ENCODE measurements around the gene RGS14. TPM values are rescaled to one million over a fixed set of nuclear protein-coding genes. Genes with fewer than 3 reads are reported as not detected.
"Not testable (repeated sequence)": the region's sequence is repeated elsewhere in the genome, so short reads cannot be mapped to it uniquely, and the experiment has no call there.

Gene RGS14
- total RNA-seq, 1 donor from 2014 or later, result 6.2 TPM

DNA sequence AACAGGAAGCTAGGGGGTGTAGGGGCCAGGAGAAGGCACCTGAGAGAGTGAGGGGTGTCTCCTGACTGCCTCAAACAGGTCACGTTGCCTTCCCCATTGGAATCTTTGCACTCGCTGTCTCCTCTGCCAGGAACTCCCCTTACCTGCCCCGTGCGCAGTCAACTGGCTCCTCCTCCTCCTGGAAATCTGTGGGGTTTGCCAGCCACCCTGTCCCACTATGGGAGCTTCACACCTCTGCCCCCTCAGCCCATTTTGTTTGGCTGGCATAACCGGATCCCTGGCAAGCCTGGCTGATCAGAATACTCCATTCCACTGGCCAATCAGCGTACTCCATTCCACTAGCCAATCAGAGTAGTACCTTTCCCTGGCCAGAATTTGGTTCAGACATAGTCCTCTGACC lies 16.1 kb downstream of the RGS14 start:
- no peaks in the 10 kb centered on the region for H3K9me3 Mint-ChIP-seq (ENCODE audit: unreplicated experiment)
- no peak for DNase-seq (ENCODE audit: extremely low spot score, unreplicated experiment)
- H3K4me3 Mint-ChIP-seq (ENCODE audit: unreplicated experiment), result no peak overlapping the region
- no peak overlapping the region for H3K27ac Mint-ChIP-seq (ENCODE audit: unreplicated experiment)
- TF ChIP-seq, protein P1, sequence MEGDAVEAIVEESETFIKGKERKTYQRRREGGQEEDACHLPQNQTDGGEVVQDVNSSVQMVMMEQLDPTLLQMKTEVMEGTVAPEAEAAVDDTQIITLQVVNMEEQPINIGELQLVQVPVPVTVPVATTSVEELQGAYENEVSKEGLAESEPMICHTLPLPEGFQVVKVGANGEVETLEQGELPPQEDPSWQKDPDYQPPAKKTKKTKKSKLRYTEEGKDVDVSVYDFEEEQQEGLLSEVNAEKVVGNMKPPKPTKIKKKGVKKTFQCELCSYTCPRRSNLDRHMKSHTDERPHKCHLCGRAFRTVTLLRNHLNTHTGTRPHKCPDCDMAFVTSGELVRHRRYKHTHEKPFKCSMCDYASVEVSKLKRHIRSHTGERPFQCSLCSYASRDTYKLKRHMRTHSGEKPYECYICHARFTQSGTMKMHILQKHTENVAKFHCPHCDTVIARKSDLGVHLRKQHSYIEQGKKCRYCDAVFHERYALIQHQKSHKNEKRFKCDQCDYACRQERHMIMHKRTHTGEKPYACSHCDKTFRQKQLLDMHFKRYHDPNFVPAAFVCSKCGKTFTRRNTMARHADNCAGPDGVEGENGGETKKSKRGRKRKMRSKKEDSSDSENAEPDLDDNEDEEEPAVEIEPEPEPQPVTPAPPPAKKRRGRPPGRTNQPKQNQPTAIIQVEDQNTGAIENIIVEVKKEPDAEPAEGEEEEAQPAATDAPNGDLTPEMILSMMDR (IDR thresholded peaks at IDR 0.05), result no peak
- H3K4me1 Mint-ChIP-seq (ENCODE audit: unreplicated experiment), result peaks cover 6% of the 10 kb centered on the region
- no peaks in the 10 kb centered on the region for H3K36me3 Mint-ChIP-seq (ENCODE audit: unreplicated experiment)
- H3K27me3 Mint-ChIP-seq (ENCODE audit: unreplicated experiment), result no peaks in the 10 kb centered on the region

DNA sequence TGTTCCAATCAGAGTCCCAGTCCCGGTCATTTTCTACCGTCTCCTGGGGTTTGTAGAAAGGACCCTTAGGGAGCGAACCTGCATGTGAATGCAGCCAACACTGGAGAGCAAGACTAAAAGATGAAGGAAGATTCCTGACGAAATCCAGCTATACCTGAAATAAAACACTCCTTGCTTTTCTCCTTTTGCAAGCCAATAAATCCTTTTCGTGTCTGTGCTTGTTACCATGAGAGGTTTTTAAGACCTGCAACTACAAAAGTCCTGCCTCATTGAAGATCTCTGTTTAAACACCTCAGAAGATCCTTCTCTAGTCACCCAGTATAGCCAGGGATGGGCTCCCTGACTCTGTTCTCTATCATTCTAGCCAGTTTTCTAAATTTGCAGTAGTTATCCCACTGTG lies 16.5 kb downstream of the RGS14 start:
- Mint-ChIP-seq H3K27me3 (ENCODE audit: unreplicated experiment) (no peaks in the 10 kb centered on the region), H3K4me1 (ENCODE audit: unreplicated experiment) (peaks cover 6% of the 10 kb centered on the region), H3K4me3 (ENCODE audit: unreplicated experiment) (no peak overlapping the region), H3K9me3 (ENCODE audit: unreplicated experiment) (no peaks in the 10 kb centered on the region), H3K36me3 (ENCODE audit: unreplicated experiment) (no peaks in the 10 kb centered on the region), H3K27ac (ENCODE audit: unreplicated experiment) (no peak overlapping the region)
- TF ChIP-seq, protein P1 (IDR thresholded peaks at IDR 0.05), result no peak
- DNase-seq (ENCODE audit: extremely low spot score, unreplicated experiment), result no peak

DNA sequence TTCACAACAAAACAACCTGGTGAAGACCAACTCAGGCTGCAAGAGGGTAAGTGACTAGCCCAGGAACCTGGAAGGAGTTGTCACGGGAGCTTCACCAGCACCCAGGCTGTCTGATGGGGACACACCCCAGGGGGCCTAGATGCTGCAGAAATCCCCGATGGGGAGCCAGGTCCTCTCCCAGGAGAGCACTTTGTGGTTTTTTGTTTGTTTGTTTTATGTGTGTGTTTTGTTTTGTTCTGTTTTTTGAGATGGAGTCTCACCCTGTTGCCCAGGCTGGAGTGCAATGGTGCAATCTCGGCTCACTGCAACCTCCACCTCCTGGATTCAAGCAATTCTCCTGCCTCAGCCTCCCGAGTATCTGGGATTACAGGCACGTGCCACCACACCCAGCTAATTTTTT lies 17.8 kb downstream of the RGS14 start:
- H3K36me3 Mint-ChIP-seq (ENCODE audit: unreplicated experiment); DNase-seq (ENCODE audit: extremely low spot score, unreplicated experiment); H3K27me3 Mint-ChIP-seq (ENCODE audit: unreplicated experiment); H3K4me3 Mint-ChIP-seq (ENCODE audit: unreplicated experiment); H3K9me3 Mint-ChIP-seq (ENCODE audit: unreplicated experiment); H3K27ac Mint-ChIP-seq (ENCODE audit: unreplicated experiment): not testable (repeated sequence)
- H3K4me1 Mint-ChIP-seq (ENCODE audit: unreplicated experiment), result peaks cover 10% of the 10 kb centered on the region

DNA sequence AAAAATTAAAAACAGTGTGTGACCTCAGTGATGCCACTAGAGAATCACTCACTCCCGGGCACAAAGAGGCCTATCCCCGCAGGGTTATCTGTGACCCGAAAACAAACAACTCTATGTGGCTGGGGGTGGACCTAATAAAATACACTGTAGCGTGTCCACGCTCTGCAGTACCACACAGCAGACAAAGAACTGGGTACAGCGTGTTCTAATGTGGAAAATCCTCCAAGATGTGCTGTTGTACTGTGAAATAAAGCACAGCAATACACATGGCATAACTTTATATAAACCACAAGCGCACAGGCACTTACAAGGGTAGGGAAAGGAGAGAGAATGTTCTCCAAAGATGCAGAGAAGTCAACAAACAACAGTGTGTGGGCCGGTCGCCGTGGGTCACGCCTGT lies 18.4 kb downstream of the RGS14 start:
- Mint-ChIP-seq H3K27ac (ENCODE audit: unreplicated experiment) (no peak overlapping the region), H3K9me3 (ENCODE audit: unreplicated experiment) (no peaks in the 10 kb centered on the region), H3K27me3 (ENCODE audit: unreplicated experiment) (no peaks in the 10 kb centered on the region), H3K36me3 (ENCODE audit: unreplicated experiment) (no peaks in the 10 kb centered on the region), H3K4me3 (ENCODE audit: unreplicated experiment) (no peak overlapping the region), H3K4me1 (ENCODE audit: unreplicated experiment) (peaks cover 11% of the 10 kb centered on the region)
- TF ChIP-seq, protein P1 (IDR thresholded peaks at IDR 0.05), result no peak
- no peak for DNase-seq (ENCODE audit: extremely low spot score, unreplicated experiment)

DNA sequence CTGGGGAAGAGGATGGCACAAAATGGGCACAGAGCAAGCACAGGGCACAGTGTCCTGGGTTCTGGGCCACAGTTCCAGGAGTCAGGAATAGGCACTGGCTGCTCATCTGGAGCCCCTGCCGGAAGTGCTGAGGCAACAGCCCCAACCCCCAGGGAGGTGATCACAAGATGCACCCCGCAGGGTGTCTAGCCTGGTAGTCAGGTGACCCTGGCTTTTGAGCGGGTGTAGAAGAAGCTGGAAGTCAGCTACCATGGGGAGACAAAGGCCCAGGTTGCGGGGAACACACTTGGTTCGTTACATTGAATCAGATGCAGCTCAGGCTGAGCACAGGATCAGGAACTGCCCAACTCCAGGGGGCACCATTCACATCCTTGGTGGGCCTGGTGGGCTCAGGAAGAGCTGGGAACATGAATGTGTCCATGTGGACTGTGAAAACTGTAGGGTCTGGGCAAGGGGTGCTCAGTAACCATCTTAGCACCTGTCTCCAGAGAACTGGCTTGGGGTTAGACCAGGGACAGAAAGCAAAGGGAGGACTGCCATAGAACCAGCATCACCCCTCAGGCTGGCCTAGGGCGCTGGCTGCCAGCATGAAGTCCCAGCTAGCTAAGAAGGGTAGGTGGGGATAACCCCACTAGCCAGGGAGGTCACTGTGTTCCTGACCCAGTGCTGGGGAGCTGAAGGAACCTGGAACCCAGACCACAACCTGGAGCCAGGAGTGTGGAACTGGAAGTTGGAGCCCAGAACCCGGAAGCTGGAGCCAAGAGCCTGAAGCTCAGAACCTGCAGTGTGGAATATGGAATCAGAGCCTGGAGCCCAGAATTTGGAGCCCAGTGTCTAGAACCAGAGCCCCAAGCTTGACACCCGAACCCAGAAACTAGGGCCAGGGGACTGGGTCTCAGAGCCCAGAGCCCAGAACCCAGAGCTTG lies 20.4 kb downstream of the RGS14 start:
- no peaks in the 10 kb centered on the region for H3K36me3 Mint-ChIP-seq (ENCODE audit: unreplicated experiment)
- no peaks in the 10 kb centered on the region for H3K9me3 Mint-ChIP-seq (ENCODE audit: unreplicated experiment)
- H3K27ac Mint-ChIP-seq (ENCODE audit: unreplicated experiment), result no peak overlapping the region
- no peak overlapping the region for H3K4me3 Mint-ChIP-seq (ENCODE audit: unreplicated experiment)
- TF ChIP-seq, protein P1 (IDR thresholded peaks at IDR 0.05), result no peak
- peaks cover 9% of the 10 kb centered on the region for H3K4me1 Mint-ChIP-seq (ENCODE audit: unreplicated experiment)
- H3K27me3 Mint-ChIP-seq (ENCODE audit: unreplicated experiment), result peaks cover 2% of the 10 kb centered on the region
- no peak for DNase-seq (ENCODE audit: extremely low spot score, unreplicated experiment)
